Esophagus squamous epithelium (tissue), 4 donors: ENCODE data around the gene ABHD2.

Experiments
- POLR2A ChIP-seq, 4 donors: fragments of 450-650 bp; IDR thresholded peaks; one replicate each; pipeline ENCODE4 v1.6.1; 2017; ENCODE audit warnings: antibody characterized with exemption in 4 of 4, mild to moderate bottlenecking in 4 of 4, moderate library complexity in 3 of 4
- TF ChIP-seq, protein P1 (sequence below), 6 experiments: fragments of 450-650 bp in 4 of 6; fragments of 200-600 bp in 2 of 6; sonication (generic) in 2 of 6; IDR thresholded peaks; one replicate each; pipeline ENCODE4 v1.5.1; 2016 to 2019; ENCODE audit warnings: antibody characterized with exemption in 6 of 6, mild to moderate bottlenecking in 4 of 6, moderate library complexity in 4 of 6

DNA sequence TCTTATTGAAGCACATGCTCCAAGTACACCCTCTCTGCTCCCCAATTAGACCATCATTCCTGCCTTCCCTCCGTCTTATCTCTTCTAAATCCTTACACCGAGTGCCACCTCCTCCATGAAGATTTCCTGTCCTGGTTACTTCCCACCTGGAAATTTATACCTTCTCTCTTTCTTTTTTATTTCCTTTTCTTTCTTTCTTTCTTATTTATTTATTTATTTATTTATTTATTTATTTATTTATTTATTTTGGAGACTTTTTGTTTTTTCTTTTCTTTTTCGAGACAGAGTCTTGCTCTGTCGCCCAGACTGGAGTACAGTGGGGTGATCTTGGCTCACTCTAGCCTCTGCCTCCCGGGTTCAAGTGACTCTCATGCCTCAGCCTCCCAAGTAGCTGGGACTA lies 45.9 kb upstream of the ABHD2 start:
- no peak for TF ChIP-seq POLR2A (IDR thresholded peaks at IDR 0.05)
- TF ChIP-seq, protein P1, sequence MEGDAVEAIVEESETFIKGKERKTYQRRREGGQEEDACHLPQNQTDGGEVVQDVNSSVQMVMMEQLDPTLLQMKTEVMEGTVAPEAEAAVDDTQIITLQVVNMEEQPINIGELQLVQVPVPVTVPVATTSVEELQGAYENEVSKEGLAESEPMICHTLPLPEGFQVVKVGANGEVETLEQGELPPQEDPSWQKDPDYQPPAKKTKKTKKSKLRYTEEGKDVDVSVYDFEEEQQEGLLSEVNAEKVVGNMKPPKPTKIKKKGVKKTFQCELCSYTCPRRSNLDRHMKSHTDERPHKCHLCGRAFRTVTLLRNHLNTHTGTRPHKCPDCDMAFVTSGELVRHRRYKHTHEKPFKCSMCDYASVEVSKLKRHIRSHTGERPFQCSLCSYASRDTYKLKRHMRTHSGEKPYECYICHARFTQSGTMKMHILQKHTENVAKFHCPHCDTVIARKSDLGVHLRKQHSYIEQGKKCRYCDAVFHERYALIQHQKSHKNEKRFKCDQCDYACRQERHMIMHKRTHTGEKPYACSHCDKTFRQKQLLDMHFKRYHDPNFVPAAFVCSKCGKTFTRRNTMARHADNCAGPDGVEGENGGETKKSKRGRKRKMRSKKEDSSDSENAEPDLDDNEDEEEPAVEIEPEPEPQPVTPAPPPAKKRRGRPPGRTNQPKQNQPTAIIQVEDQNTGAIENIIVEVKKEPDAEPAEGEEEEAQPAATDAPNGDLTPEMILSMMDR (IDR thresholded peaks at IDR 0.05), result no peak
